HFFc6 (cell line): ENCODE data around the gene KDM1B. TPM values are rescaled to one million over a fixed set of nuclear protein-coding genes. Genes with fewer than 3 reads are reported as not detected.
A peak's percentile ranks its signal among the peaks of the same experiment; 100 is the strongest.

Experiments used
- DNase-seq: peaks from one replicate; pipeline ENCODE4 v3.0.0-alpha.2; 2018
- H3K27ac Mint-ChIP-seq: 2 replicates; pipeline ENCODE4 v1.8.0; 2020; ENCODE audit warnings: mild to moderate bottlenecking, mixed read lengths
- H3K27me3 Mint-ChIP-seq: 2 replicates; pipeline ENCODE4 v1.8.0; 2021; ENCODE audit warnings: mild to moderate bottlenecking, moderate library complexity, mixed read lengths; ENCODE audit not compliant: insufficient read depth
- H3K36me3 Mint-ChIP-seq: 2 replicates; pipeline ENCODE4 v1.8.0; 2021; ENCODE audit warnings: low read depth, mixed read lengths
- H3K4me1 Mint-ChIP-seq: 2 replicates; pipeline ENCODE4 v1.8.0; 2020; ENCODE audit warnings: low read depth, mixed read lengths
- H3K4me3 Mint-ChIP-seq: 2 replicates; pipeline ENCODE4 v1.8.0; 2020; ENCODE audit warnings: mild to moderate bottlenecking, moderate library complexity, mixed read lengths
- H3K9me3 Mint-ChIP-seq: 2 replicates; pipeline ENCODE4 v1.8.0; 2020; ENCODE audit warnings: mild to moderate bottlenecking, mixed read lengths
- total RNA-seq, 6 experiments: library from RNA; stranded (reverse); fragmentation: NEBNext Ultra II Directional; extraction: Animal tissue kit (Norgen Biotek cat#: 25700); gene quantifications; 2 replicates in 1 of 6; 3 replicates in 5 of 6; pipeline ENCODE4 v1.2.3, GENCODE V29; 2021
- TF ChIP-seq, protein P1 (sequence below): fragments of 200-600 bp; sonication (generic); IDR thresholded peaks from 2 replicates; pipeline ENCODE4 v1.5.0; 2021; ENCODE audit warnings: antibody characterized with exemption, mild to moderate bottlenecking

The KDM1B gene
- total RNA-seq, 6 experiments from 2014 or later = 17.4 to 20.9 (median 19.1) TPM

- TF ChIP-seq, protein P1, sequence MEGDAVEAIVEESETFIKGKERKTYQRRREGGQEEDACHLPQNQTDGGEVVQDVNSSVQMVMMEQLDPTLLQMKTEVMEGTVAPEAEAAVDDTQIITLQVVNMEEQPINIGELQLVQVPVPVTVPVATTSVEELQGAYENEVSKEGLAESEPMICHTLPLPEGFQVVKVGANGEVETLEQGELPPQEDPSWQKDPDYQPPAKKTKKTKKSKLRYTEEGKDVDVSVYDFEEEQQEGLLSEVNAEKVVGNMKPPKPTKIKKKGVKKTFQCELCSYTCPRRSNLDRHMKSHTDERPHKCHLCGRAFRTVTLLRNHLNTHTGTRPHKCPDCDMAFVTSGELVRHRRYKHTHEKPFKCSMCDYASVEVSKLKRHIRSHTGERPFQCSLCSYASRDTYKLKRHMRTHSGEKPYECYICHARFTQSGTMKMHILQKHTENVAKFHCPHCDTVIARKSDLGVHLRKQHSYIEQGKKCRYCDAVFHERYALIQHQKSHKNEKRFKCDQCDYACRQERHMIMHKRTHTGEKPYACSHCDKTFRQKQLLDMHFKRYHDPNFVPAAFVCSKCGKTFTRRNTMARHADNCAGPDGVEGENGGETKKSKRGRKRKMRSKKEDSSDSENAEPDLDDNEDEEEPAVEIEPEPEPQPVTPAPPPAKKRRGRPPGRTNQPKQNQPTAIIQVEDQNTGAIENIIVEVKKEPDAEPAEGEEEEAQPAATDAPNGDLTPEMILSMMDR = no peak
- Mint-ChIP-seq H3K36me3 (peaks cover 74% of the 10 kb centered on the region), H3K27me3 (no peaks in the 10 kb centered on the region), H3K4me3 (no peak overlapping the region), H3K27ac (no peak overlapping the region), H3K9me3 (no peaks in the 10 kb centered on the region), H3K4me1 (peaks cover 64% of the 10 kb centered on the region)
- no peak for DNase-seq
Observed at GRCh38 chr6:18244251-18244650, 89.0 kb downstream of the KDM1B start.

DNA sequence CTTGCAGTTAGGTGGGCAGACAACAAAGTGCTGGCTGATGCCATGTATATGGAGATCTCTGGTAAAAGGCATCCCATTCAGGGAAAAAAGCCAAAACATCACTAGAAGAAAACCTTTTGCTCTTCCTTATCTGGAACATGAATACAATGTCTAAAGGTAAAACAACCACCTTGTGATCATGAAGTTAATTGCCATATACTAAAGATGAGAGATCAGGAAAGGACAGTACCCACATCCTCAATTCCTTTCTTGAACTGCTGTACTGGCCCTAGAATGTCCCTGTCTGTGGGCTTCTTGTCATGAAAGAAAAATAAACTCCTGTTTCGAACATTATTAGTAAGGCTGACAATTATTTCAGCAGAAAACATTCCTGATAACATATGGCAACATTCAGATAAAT lies 89.9 kb downstream of the KDM1B start:
- Mint-ChIP-seq H3K9me3 (no peaks in the 10 kb centered on the region), H3K36me3 (peaks cover 76% of the 10 kb centered on the region), H3K27ac (no peak overlapping the region; the same call in 1 of the 2 replicates), H3K4me3 (no peak overlapping the region), H3K27me3 (no peaks in the 10 kb centered on the region), H3K4me1 (peaks cover 70% of the 10 kb centered on the region)
- TF ChIP-seq, protein P1 = no peak
- no peak for DNase-seq

DNA sequence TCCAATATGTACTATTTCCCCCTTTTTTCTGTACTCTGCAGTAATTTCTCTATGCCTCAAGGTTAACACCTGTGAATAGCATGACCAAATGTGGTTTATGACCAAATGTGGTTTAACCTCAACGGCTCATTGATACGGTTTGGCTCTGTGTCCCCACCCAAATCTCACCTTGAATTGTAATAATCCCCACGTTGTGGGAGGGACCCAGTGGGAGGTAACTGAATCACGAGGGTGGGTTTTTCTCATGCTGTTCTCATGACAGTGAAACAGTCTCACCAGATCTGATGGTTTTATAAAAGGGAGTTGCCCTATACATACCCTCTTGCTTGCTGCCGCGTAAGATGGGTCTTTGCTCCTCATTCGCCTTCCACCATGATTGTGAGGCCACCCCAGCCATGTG lies 90.4 kb downstream of the KDM1B start:
- H3K4me1 Mint-ChIP-seq = peaks cover 70% of the 10 kb centered on the region
- TF ChIP-seq, protein P1 = no peak
- no peak overlapping the region for H3K4me3 Mint-ChIP-seq
- H3K9me3 Mint-ChIP-seq = no peaks in the 10 kb centered on the region
- no peak for DNase-seq
- peak overlapping the region; percentile 42 for H3K27ac Mint-ChIP-seq
- no peaks in the 10 kb centered on the region for H3K27me3 Mint-ChIP-seq
- H3K36me3 Mint-ChIP-seq = peaks cover 73% of the 10 kb centered on the region

DNA sequence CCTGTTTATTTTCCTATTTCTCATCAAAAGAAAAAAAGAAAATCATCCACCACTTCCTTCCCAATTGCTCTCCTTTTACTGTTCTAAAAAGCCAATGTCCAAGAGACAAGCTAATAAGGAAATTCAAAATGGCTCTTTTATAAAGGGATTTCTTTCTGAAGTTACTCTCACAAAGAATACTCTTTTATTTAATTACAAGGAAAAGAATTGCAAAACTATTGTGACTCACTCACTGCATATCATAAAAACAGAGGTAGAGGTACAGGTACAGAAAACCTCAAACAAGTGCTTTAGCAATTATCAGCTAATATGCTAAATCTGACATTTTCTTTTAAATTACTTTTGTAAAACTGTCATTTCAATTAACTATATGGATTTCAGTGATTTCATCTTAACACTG lies 91.0 kb downstream of the KDM1B start:
- TF ChIP-seq, protein P1 = no peak
- Mint-ChIP-seq H3K4me1 (peaks cover 66% of the 10 kb centered on the region), H3K27me3 (no peaks in the 10 kb centered on the region), H3K36me3 (peaks cover 68% of the 10 kb centered on the region), H3K27ac (peak overlapping the region; percentile 42), H3K4me3 (no peak overlapping the region), H3K9me3 (no peaks in the 10 kb centered on the region)
- DNase-seq = no peak

DNA sequence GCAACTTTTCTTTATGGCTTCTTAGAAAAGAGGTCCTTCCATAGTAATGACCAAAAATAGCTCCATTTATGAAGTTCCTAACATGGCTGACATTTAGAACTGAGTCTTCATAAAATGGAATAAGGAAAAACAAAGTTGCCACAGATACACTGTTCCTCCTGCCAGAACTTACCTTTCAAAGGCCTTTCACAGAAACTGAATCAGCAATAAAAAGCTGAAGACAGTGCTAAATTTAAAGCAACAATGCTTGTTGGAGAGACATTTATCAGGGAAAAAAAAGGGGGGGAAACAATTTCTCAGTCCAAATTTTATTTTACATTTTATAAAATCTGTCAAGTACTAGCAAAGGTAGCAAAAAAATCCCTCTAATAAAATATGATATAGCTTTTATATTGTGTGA lies 91.8 kb downstream of the KDM1B start:
- H3K27ac Mint-ChIP-seq = peak overlapping the region; percentile 69
- no peaks in the 10 kb centered on the region for H3K27me3 Mint-ChIP-seq
- TF ChIP-seq, protein P1 = no peak
- DNase-seq = no peak
- H3K4me3 Mint-ChIP-seq = no peak overlapping the region
- H3K4me1 Mint-ChIP-seq = peaks cover 58% of the 10 kb centered on the region
- peaks cover 62% of the 10 kb centered on the region for H3K36me3 Mint-ChIP-seq
- H3K9me3 Mint-ChIP-seq = no peaks in the 10 kb centered on the region

- DNase-seq = no peak
- TF ChIP-seq, protein P1 = no peak
- Mint-ChIP-seq H3K27ac (no peak overlapping the region), H3K36me3 (peaks cover 54% of the 10 kb centered on the region), H3K4me3 (no peak overlapping the region), H3K9me3 (no peaks in the 10 kb centered on the region), H3K4me1 (peaks cover 48% of the 10 kb centered on the region), H3K27me3 (no peaks in the 10 kb centered on the region; the same call in 1 of the 2 replicates)
Observed at GRCh38 chr6:18248698-18249097, 93.5 kb downstream of the KDM1B start.
